Heart right ventricle (tissue), 16 donors: ENCODE measurements around the gene THSD7B. TPM values are rescaled to one million over a fixed set of nuclear protein-coding genes. Genes with fewer than 3 reads are reported as not detected.

Experiments used
- ATAC-seq, 8 donors: fragments of 200-7000 bp; cut with Tn5 transposase; one replicate each; pipeline ENCODE4 v1.9.1; 2020; ENCODE audit warnings: mild to moderate bottlenecking in 8 of 8, moderate library complexity in 8 of 8, moderate number of reproducible peaks in 1 of 8
- DNase-seq, 2 donors: peaks; one replicate each; pipeline ENCODE4 v3.0.0-alpha.2; 2020
- H3K27ac ChIP-seq, 10 donors: fragments of 200-600 bp; sonication (generic) in 2 of 10; one replicate each; pipeline versions ENCODE4 v1.5.0 to v1.8.0; 2020 to 2022; ENCODE audit warnings: mild to moderate bottlenecking in 3 of 10
- H3K27me3 ChIP-seq, 7 donors: fragments of 200-600 bp; one replicate each; pipeline ENCODE4 v1.8.0; 2021 to 2022; ENCODE audit warnings: mild to moderate bottlenecking in 2 of 7
- H3K36me3 ChIP-seq, 9 donors: fragments of 200-600 bp; sonication (generic) in 1 of 9; one replicate each; pipeline versions ENCODE4 v1.5.0 to v1.8.0; 2020 to 2022; ENCODE audit warnings: mild to moderate bottlenecking in 2 of 9
- H3K4me1 ChIP-seq, 9 donors: fragments of 200-600 bp; sonication (generic) in 1 of 9; one replicate each; pipeline versions ENCODE4 v1.5.0 to v1.8.0; 2020 to 2022; ENCODE audit warnings: mild to moderate bottlenecking in 4 of 9
- H3K4me3 ChIP-seq, 10 donors: fragments of 200-600 bp; sonication (generic) in 2 of 10; one replicate each; pipeline versions ENCODE4 v1.5.0 to v1.8.0; 2020 to 2022; ENCODE audit warnings: mild to moderate bottlenecking in 7 of 10, moderate library complexity in 2 of 10
- H3K9me3 ChIP-seq, 11 donors: fragments of 200-600 bp in 10 of 11; sonication (generic) in 2 of 11; one replicate each; pipeline versions ENCODE4 v1.5.0 to v1.8.0; 2013 to 2022; ENCODE audit warnings: mild to moderate bottlenecking in 2 of 11, control low read depth in 1 of 11, moderate library complexity in 1 of 11
- CTCF ChIP-seq, 9 donors: fragments of 200-600 bp; sonication (generic) in 2 of 9; IDR thresholded peaks; one replicate each; pipeline versions ENCODE4 v1.5.0 to v1.8.0; 2021 to 2022; ENCODE audit warnings: antibody characterized with exemption in 9 of 9, mild to moderate bottlenecking in 5 of 9, moderate library complexity in 1 of 9
- WGBS, 2 donors: extraction: QIAGEN DNeasy Blood & Tissue Kit; methylation state at CpG; one replicate each; pipeline ENCODE4 v1.1.7; 2013; ENCODE audit warnings: inconsistent platforms in 1 of 2; 5-methylcytosine and 5-hydroxymethylcytosine counted together
- intact Hi-C, 10 donors: fragments of 100-400 bp; cut with DNase I; formaldehyde crosslinking; loops; one replicate each; pipeline versions ENCODE4 v1.11.1 to v1.14.2; 2022
- polyA plus RNA-seq, 2 donors: library from polyadenylated mRNA; stranded (reverse); fragments of 200-250 nt; gene quantifications; one replicate each; pipeline ENCODE4 v1.2.3, GENCODE V29; 2013
- total RNA-seq, 10 donors: library from RNA; stranded (reverse); fragmentation: NEBNext Ultra II Directional in 3 of 10; extraction: Animal tissue kit (Norgen Biotek cat#: 25700) in 3 of 10; gene quantifications; one replicate each; pipeline versions ENCODE4 v1.2.1 to v1.2.4, GENCODE V29; 2021 to 2023
- donor health status: Arrhythmogenic right ventricular cardiomyopathy.
- donor health status: ischemic (EF 13 %, LVEDD 7.1; RV severe dilation, severe dysfunction).
- donor health status: healthy with polysubstance abuse.
- donor health status: DM: no; HTN: yes; CAD: no.
- donor health status: DM: no; HTN: no; CAD: no.
- donor health status: ischemic (EF 25% LVEDD 6.9; RV normal size, moderate dysfunction).
- donor health status: ischemic (EF 25% LVEDD 5.7; RV mildly dilated, moderate dysfunction).
- donor health status: healthy.
- donor health status: DM: yes; HTN: yes; CAD: no.
- donor health status: Ischemic cardiomyopathy.
- donor health status: ischemic (EF 35%, LVEDD 5.7; RV mildly dilated, moderate dysfunction).
- donor health status: nonischemic (EF 11% LVEDD 7.7; RV severe dilation, severe dysfunction).
- donor health status: DM: yes; HTN: yes; CAD: no.
- donor health status: PGD.
- donor health status: ischemic (EF 29% LVEDD 5.4; RV normal size, mild dysfunction).
- donor health status: nonischemic (EF 23%, LVEDD 6.1; RV moderate dilation, normal function).

The THSD7B gene
- total and polyA plus RNA-seq, 12 donors: 0.01 to 0.39 (median 0.18) TPM

- intact Hi-C loops: no loop called here
- Histone ChIP-seq H3K27me3 (peaks cover 0 to 2% (median 0%) of the 10 kb centered on the region in 7 donors), H3K36me3 (no peaks in the 10 kb centered on the region), H3K9me3 (peaks cover 0 to 2% (median 0%) of the 10 kb centered on the region in 11 donors), H3K27ac (no peak overlapping the region), H3K4me3 (no peak overlapping the region), H3K4me1 (no peaks in the 10 kb centered on the region)
- ATAC-seq: no peak
- TF ChIP-seq CTCF (IDR thresholded peaks at IDR 0.05): no peak
- WGBS, 2 donors: 30 to 33% methylated on average over 1 of the region's 1 CpG
- DNase-seq: no peak
Observed at GRCh38 chr2:137194111-137194510, 428.8 kb downstream of the THSD7B start.

GRCh38 chr2:137199751-137200150, 434.4 kb downstream of the THSD7B start:
- Histone ChIP-seq H3K4me1 (no peaks in the 10 kb centered on the region), H3K27ac (no peak overlapping the region), H3K36me3 (no peaks in the 10 kb centered on the region), H3K9me3 (no peaks in the 10 kb centered on the region), H3K4me3 (no peak overlapping the region), H3K27me3 (no peaks in the 10 kb centered on the region)
- TF ChIP-seq CTCF (IDR thresholded peaks at IDR 0.05): no peak
- ATAC-seq: no peak
- 66 to 82% methylated on average over 1 of the region's 1 CpG for whole genome bisulfite sequencing, 2 donors
- DNase-seq: no peak
- intact Hi-C loops: no loop called here

GRCh38 chr2:137202318-137202717, 437.0 kb downstream of the THSD7B start:
- intact Hi-C loops: no loop called here
- H3K27me3 ChIP-seq: no peaks in the 10 kb centered on the region
- WGBS, 2 donors: 62 to 64% methylated on average over 4 of the region's 4 CpGs

GRCh38 chr2:137205324-137205723, 440.0 kb downstream of the THSD7B start:
- Histone ChIP-seq H3K36me3 (no peaks in the 10 kb centered on the region), H3K4me1 (no peaks in the 10 kb centered on the region), H3K4me3 (no peak overlapping the region), H3K27ac (no peak overlapping the region), H3K27me3 (no peaks in the 10 kb centered on the region), H3K9me3 (no peaks in the 10 kb centered on the region)
- ATAC-seq (no peak), DNase-seq (no peak)
- WGBS, 2 donors: 70 to 76% methylated on average over 3 of the region's 3 CpGs
- intact Hi-C loops: no loop called here
- TF ChIP-seq CTCF (IDR thresholded peaks at IDR 0.05): no peak

More at GRCh38 chr2:137202318-137202717, 437.0 kb downstream of the THSD7B start:
- Histone ChIP-seq H3K4me3 (no peak overlapping the region), H3K27ac (no peak overlapping the region), H3K4me1 (no peaks in the 10 kb centered on the region), H3K36me3 (no peaks in the 10 kb centered on the region), H3K9me3 (no peaks in the 10 kb centered on the region)
- TF ChIP-seq CTCF (IDR thresholded peaks at IDR 0.05): no peak
- DNase-seq: no peak
- ATAC-seq: no peak
